Measurements from ENCODE around the gene RP2. TPM values are rescaled to one million over a fixed set of nuclear protein-coding genes. Genes with fewer than 3 reads are reported as not detected.

RP2 gene
- total RNA-seq (ENCODE audit: unreplicated experiment) = 10.7 TPM
- long read RNA-seq, partial matches to known transcripts = 0 of 1 reads
- long read RNA-seq, other reads (novel, unspliced or antisense) = 0 of 1 reads

GRCh38 chrX:46836701-46837557, at the start of gene RP2:
Gene RP2, plus strand, starts transcription at chrX:46837043. Its CDS starts 58 bp downstream, at chrX:46837101.
- Mint-ChIP-seq H3K4me1 (ENCODE audit: low read depth, unreplicated experiment) (no peaks in the 10 kb centered on the region), H3K27ac (ENCODE audit: unreplicated experiment) (peak within 1 kb of the TSS; percentile 94), H3K9me3 (ENCODE audit: unreplicated experiment) (no peaks in the 10 kb centered on the region), H3K36me3 (ENCODE audit: unreplicated experiment) (no peaks in the 10 kb centered on the region), H3K4me3 (ENCODE audit: unreplicated experiment) (peak within 1 kb of the TSS; percentile 96), H3K27me3 (ENCODE audit: unreplicated experiment) (peaks cover 7% of the 10 kb centered on the region)
- TF ChIP-seq CTCF (IDR thresholded peaks at IDR 0.05; ENCODE audit: partially characterized antibody, unreplicated experiment) = no peak
- peak; percentile 89 for DNase-seq

GRCh38 chrX:46788902-46789301, 47.9 kb upstream of the RP2 start:
- no peak for DNase-seq
- Mint-ChIP-seq H3K27me3 (ENCODE audit: unreplicated experiment) (no peaks in the 10 kb centered on the region), H3K27ac (ENCODE audit: unreplicated experiment) (no peak overlapping the region), H3K4me3 (ENCODE audit: unreplicated experiment) (no peak overlapping the region), H3K36me3 (ENCODE audit: unreplicated experiment) (no peaks in the 10 kb centered on the region), H3K4me1 (ENCODE audit: low read depth, unreplicated experiment) (no peaks in the 10 kb centered on the region), H3K9me3 (ENCODE audit: unreplicated experiment) (no peaks in the 10 kb centered on the region)
- TF ChIP-seq CTCF (IDR thresholded peaks at IDR 0.05; ENCODE audit: partially characterized antibody, unreplicated experiment) = no peak

- Mint-ChIP-seq H3K4me3 (ENCODE audit: unreplicated experiment) (no peak overlapping the region), H3K9me3 (ENCODE audit: unreplicated experiment) (no peaks in the 10 kb centered on the region), H3K36me3 (ENCODE audit: unreplicated experiment) (no peaks in the 10 kb centered on the region), H3K27me3 (ENCODE audit: unreplicated experiment) (no peaks in the 10 kb centered on the region), H3K27ac (ENCODE audit: unreplicated experiment) (no peak overlapping the region), H3K4me1 (ENCODE audit: low read depth, unreplicated experiment) (no peaks in the 10 kb centered on the region)
- no peak for TF ChIP-seq CTCF (IDR thresholded peaks at IDR 0.05; ENCODE audit: partially characterized antibody, unreplicated experiment)
- DNase-seq = no peak
These were observed 44.7 kb upstream of the RP2 start for GRCh38 chrX:46791927-46792809.

GRCh38 chrX:46792810-46793188, 44.0 kb upstream of the RP2 start:
- no peak for DNase-seq
- no peaks in the 10 kb centered on the region for H3K4me1 Mint-ChIP-seq (ENCODE audit: low read depth, unreplicated experiment)
- no peak overlapping the region for H3K4me3 Mint-ChIP-seq (ENCODE audit: unreplicated experiment)
- H3K36me3 Mint-ChIP-seq (ENCODE audit: unreplicated experiment) = no peaks in the 10 kb centered on the region
- H3K9me3 Mint-ChIP-seq (ENCODE audit: unreplicated experiment) = no peaks in the 10 kb centered on the region
- H3K27ac Mint-ChIP-seq (ENCODE audit: unreplicated experiment) = no peak overlapping the region
- no peaks in the 10 kb centered on the region for H3K27me3 Mint-ChIP-seq (ENCODE audit: unreplicated experiment)
- no peak for TF ChIP-seq CTCF (IDR thresholded peaks at IDR 0.05; ENCODE audit: partially characterized antibody, unreplicated experiment)

All from glutamatergic neuron (in vitro differentiated cells).